GM19193 (cell line): ENCODE data around the gene MYO10.

Source experiments
- POLR2A ChIP-seq: IDR thresholded peaks from 4 replicates; pipeline ENCODE4 v1.6.1; 2011; ENCODE audit not compliant: insufficient read depth, insufficient read length; ENCODE audit errors: extremely low read depth

Gene MYO10

DNA sequence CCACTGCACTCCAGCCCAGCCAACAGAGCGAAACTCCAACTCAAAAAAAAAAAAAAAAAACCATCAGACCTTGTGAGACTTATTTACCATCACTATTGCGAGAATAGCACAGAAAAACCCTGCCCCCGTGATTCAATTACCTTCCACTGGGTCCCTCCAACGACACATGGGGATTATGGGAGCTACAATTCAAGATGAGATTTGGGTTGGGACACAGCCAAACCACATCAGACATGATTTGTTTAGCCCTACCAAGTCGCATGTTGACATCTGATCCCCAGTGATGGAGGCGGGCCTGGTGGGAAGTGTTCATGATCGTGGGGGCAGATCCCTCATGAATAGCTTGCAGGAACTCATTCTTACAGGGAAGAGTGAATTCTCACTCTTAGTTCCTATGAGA is 26.6 kb downstream of the MYO10 start:
- TF ChIP-seq POLR2A = no peak

DNA sequence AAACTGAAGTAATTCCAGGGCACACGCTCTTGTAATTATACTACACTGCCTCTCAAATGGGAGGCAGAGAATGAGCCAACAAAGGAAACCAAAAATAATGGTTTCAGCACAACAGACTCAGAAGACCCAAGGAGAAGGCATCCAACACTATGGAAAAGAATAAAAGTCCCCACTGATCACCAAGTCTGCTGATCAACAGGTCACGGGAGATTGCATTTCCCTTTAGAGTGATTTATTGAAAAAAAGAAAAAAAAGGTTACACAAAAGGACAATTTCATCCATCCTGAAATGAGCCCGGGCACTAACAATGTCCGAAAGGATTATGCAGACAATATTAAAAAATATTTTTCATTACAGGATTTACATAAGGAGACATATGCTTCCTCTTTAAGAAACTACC is 28.8 kb downstream of the MYO10 start:
- TF ChIP-seq POLR2A = no peak

DNA sequence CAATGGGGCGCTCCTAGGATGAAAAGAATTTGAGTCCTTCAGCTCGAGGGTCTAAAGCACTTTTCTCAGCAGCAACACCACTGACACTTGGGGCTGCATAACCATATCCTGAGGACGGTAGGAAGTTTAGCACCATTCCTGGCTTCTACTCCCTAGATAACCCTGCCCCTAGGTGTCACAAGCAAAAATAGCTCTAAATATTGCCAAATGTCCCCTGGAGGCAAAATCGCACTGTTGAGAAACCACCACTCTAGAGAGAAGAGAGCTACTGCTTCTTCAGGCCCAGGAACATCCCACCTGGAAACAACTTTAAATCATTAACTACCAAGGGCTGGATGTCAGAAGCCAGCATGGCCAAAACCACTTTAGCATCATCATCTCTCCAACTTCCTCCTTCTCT is 29.8 kb downstream of the MYO10 start:
- no peak for TF ChIP-seq POLR2A

DNA sequence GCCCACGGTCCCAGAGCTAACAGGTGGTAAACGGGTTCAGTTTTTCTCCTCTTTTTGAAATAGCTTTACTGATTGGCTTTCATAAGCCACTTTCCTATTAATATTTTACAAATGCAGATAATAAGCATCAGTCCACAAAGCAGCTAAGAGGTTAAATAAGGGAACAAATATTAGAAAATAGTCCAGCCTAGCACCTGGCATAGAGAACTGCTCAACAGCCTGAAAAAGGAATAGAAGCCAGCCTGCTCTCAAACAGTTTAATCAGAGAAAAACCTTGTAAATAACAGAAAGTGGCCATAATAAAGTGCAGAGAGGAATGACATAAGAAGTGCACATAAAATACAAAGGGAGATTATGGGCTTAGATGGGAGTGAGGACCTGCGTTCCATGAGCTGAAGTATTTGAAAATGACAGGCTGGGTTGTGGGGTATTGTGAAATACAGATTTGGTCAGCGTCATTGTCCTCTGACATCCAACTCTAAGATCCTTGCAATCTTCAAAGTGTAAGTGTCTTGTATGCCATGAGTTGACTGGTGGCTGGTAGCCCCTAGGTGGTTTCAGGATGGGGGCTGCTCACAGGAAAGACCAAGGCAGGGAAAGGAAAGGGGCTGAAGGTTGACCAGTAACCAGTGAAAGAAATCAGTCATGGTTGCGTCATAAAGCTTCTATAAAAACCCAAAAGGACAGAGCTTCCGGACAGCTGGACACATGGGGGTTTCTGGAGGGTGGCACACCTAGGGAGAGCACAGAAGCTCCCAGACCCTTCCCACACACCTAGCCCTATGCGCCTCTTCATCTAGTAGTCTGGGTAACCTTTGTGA is 32.4 kb downstream of the MYO10 start:
- no peak for TF ChIP-seq POLR2A

DNA sequence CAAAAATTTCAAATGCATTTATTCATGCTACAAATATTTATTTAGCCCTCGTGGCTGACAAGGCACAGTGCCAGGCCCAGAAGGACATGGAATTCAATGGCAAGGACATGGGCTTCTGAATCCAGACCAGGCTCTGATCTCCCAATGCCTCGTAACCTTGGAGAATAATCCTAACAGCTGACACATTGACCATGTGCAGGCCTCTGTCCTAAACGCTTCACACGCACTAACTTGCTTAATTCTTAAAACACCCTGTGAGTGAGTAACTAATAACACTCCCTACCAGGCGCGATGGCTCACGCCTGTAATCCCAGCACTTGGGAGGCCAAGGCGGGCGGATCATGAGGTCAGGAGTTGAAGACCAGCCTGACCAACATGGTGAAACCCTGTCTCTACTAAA is 33.2 kb downstream of the MYO10 start:
- no peak for TF ChIP-seq POLR2A

DNA sequence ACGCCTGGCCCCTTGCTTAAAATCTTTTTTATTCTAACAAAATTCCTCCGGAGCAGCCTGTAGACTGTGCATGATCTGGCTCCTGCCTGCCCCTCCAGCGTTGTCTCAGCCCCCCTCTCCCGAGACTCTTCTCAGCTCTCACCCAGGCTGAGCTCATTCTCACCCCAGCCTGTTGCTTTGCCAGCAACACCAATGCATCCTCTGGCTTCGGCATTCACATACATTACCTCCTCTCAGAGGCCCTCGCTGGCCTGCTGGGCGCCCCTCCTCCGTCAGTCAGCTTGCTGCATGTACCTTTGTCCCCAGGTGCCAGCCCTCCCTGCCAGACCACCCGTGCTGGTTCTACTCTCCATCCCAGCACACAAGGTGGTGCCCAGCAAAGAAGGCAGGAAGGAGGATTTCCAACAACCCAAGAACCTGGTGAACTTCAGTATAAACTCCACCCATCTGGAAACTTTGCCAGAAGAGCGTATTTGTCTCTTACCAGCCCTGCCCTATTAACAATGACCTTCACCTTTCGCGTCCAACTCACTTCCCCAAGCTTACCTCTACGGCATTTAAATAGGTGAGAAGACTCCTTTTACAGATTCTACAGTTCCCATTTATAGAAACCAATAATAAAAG is 35.0 kb downstream of the MYO10 start:
- no peak for TF ChIP-seq POLR2A

DNA sequence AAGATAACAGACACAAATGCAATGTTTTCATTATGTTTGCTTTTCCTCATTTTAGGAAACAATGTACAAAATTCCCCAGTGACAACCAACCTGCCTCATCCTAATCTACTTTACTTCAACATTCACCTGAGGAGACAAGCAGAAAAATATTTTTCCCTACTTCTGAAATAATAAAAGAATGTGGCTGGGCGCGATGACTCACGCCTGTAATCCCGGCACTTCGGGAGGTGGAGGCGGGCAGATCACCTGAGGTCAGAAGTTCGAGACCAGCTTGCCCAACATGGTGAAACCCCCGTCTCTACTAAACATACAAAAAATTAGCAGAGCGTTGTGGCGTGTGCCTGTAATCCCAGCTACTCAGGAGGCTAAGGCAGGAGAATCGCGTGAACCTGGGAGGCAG is 36.9 kb downstream of the MYO10 start:
- TF ChIP-seq POLR2A = no peak

DNA sequence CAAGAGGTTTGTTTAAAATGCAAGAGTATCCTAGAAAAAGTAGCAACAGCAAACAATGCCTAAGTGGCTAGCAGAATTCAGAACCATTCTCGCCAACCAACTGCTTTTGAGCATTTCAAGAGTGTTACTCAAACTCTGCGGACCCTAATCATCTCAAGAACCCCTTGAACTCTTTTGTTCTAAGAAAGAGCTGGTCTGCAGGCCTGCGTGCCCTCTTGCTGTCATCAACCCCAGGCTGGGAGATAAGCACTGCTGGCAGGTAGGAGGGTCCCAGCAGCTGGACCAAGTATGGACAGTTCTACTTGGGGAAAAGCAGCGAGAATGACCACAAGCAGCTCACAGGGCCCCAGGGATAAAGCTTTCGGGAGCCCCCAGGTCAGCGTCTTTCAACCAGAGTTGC is 38.3 kb downstream of the MYO10 start:
- TF ChIP-seq POLR2A = no peak

DNA sequence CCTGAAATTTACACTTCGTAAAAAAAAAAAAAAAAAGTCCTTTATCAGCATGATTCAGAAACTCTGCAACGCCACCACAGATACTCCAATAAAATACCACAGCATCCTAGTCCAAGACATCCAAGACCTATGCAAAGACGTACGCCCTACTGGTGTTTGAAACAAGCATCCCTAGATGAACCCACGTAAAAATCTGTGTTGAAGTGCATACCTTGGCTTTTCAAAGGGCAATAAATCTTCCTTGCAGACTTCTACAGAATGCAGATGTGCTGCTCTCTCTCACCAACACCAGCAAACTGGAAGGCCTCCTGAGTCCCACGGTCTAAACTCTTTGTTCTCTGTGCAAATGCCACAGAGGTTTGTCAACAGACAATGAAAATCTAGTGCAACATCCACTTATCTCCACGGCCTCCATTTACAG is 38.8 kb downstream of the MYO10 start:
- TF ChIP-seq POLR2A = no peak

DNA sequence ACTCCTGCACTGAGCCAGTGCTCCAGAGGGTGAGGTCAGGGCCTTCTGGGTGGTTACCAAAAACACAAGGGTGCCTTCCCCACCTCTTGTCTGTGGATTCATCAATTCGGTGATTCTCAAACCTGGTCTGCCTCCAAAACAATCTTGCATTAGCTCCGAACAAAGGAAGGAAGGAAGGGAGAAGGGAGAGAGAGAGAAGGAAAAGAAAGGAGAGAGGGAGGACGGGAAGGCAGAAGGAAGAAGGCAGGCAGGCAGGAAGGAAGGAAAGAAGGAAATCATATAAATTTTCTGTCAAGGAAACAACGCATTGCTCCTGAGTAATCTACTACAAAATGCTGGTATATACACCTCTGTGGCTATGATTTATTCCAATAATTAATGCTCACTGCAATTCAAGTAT is 39.3 kb downstream of the MYO10 start:
- TF ChIP-seq POLR2A = no peak

DNA sequence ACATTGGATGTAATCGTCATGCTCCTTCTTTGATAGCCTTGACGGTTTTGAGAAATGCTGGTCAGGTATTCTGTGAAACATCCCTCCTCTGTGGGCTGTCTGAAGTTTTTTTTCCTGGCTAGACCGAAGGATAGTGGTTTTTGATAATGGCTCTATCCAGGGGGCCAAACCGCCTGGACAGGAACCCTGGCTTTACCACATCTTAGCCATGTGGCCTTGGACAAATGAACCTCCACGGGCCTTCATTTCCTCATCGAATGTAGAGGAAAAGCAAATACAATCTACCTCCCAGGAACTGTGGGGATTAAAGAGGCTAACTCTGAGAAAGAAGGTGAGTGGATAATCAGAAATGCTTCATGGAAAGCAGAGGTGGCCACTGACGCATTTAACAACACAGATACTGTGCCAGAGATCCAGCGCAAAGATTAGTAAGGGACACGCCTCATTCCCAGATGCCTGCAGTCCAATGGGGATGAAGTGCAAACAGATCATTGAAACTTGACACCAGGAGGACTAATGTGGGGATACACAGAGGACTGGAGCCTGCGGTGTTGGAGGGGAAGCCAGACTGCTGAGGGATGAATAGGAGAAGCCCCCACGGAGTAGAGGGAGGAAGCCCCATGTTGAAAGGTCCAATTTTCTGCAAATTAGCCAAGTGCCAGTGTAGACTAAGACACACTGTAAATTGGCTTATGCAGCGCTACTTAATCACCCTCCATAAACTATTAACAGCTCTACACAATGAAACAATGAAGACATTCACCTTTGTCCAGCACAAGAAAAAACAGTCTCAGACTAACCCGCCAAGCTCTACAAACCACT is 41.6 kb downstream of the MYO10 start:
- no peak for TF ChIP-seq POLR2A

DNA sequence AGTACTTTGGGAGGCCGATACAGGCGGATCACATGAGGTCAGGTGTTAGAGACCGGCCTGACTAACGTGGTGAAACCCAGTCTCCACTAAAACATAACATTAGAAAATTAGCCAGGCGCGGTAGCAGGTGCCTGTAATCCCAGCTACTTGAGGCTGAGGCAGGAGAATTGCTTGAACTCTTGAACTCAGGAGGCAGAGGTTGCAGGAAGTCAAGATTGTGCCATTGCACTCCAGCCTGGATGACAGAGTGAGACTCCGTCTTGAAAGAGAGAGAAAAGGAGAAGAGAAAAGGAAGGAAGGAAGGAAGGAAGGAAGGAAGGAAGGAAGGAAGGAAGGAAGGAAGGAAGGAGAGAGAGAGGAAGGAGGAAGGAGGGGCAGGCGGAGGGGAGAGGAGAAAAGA is 45.1 kb downstream of the MYO10 start:
- TF ChIP-seq POLR2A = no peak

DNA sequence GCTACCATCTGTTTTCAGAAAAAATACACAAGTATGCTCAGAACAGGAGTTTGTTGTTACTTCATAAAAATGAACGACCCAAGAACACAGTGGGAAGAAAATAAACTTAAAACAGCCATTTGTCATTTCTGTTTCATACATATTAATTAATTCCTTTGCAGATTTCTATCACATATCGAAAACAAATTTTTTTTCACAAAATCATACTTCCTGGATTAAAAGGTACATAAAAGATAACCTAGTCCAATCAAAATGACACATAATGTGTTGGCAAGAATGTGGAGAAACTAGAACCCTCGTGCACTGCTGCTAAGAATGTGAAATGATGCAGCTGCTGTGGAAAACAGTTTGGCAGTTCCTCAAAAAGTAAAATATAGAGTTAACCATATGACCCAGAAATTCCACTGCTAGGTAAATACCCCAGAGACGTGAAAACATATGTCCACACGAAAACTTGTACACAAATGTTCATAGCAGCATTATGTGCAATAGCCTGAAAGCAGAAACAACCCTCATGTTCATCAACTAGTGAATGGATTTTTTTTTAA is 46.0 kb downstream of the MYO10 start:
- no peak for TF ChIP-seq POLR2A

DNA sequence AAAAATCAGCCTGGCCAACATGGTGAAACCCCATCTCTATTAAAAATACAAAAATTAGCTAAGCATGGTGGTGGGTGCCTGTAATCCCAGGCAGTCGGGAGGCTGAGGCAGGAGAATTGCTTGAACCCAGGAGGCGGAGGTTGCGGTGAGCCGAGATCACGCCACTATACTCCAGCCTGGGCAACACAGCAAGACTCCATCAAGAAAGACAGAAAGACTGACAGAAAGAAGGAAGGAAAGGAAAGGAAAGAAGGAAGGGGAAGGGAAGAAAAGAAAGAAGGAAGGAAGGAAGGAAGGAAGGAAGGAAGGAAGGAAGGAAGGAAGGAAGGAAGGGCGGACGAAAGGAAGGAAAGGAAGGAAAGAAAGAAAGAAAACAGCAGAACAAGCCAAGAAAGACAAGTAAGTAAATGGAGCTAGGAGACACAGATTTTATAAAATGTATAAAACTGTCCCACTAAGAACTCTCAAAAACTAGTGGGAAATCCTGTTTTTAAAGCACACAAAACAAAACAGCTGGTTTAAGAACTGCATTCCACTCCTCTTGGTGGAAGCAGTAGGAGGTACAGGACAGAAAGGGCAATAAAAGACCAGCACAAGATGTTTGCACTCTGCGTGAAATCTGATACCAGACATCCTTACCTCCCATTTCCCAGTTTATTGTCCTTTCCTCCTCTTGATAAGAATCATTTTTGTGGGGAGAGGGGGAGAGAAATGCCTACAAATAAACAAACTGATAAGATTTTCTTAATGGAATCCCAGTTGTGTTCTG is 46.7 kb downstream of the MYO10 start:
- no peak for TF ChIP-seq POLR2A
